ENCODE measurements around the gene TRIM45. TPM values are rescaled to one million over a fixed set of nuclear protein-coding genes. Genes with fewer than 3 reads are reported as not detected.
"Not testable (repeated sequence)": the region's sequence is repeated elsewhere in the genome, so short reads cannot be mapped to it uniquely, and the experiment has no call there.

TRIM45 gene
- total RNA-seq, 1 donor from 2014 or later, result 6.7 TPM

GRCh38 chr1:117123274-117123673, 1.7 kb upstream of the TRIM45 start:
- no peak for TF ChIP-seq CTCF (IDR thresholded peaks at IDR 0.05; ENCODE audit: partially characterized antibody, unreplicated experiment)
- peaks cover 11% of the 10 kb centered on the region for H3K9me3 Mint-ChIP-seq (ENCODE audit: unreplicated experiment)
- no peak for DNase-seq
- H3K27ac Mint-ChIP-seq (ENCODE audit: unreplicated experiment), result no peak overlapping the region
- no peaks in the 10 kb centered on the region for H3K27me3 Mint-ChIP-seq (ENCODE audit: unreplicated experiment)
- H3K4me1 Mint-ChIP-seq (ENCODE audit: low read depth, unreplicated experiment), result peaks cover 11% of the 10 kb centered on the region
- H3K4me3 Mint-ChIP-seq (ENCODE audit: unreplicated experiment), result peak overlapping the region; percentile 44
- H3K36me3 Mint-ChIP-seq (ENCODE audit: unreplicated experiment), result no peaks in the 10 kb centered on the region

- no peaks in the 10 kb centered on the region for H3K36me3 Mint-ChIP-seq (ENCODE audit: unreplicated experiment)
- DNase-seq, result no peak
- peaks cover 14% of the 10 kb centered on the region for H3K9me3 Mint-ChIP-seq (ENCODE audit: unreplicated experiment)
- peak overlapping the region; percentile 85 for H3K4me3 Mint-ChIP-seq (ENCODE audit: unreplicated experiment)
- H3K27me3 Mint-ChIP-seq (ENCODE audit: unreplicated experiment), result no peaks in the 10 kb centered on the region
- peak overlapping the region; percentile 67 for H3K27ac Mint-ChIP-seq (ENCODE audit: unreplicated experiment)
- TF ChIP-seq CTCF (IDR thresholded peaks at IDR 0.05; ENCODE audit: partially characterized antibody, unreplicated experiment), result no peak
- H3K4me1 Mint-ChIP-seq (ENCODE audit: low read depth, unreplicated experiment), result peaks cover 11% of the 10 kb centered on the region
These were observed 929 bp upstream of the TRIM45 start for GRCh38 chr1:117122330-117123025.

- Mint-ChIP-seq H3K27me3 (ENCODE audit: unreplicated experiment) (peaks cover 2% of the 10 kb centered on the region), H3K4me1 (ENCODE audit: low read depth, unreplicated experiment) (peaks cover 16% of the 10 kb centered on the region), H3K4me3 (ENCODE audit: unreplicated experiment) (peak overlapping the region; percentile 90), H3K27ac (ENCODE audit: unreplicated experiment) (peak overlapping the region; percentile 79), H3K9me3 (ENCODE audit: unreplicated experiment) (peaks cover 15% of the 10 kb centered on the region), H3K36me3 (ENCODE audit: unreplicated experiment) (no peaks in the 10 kb centered on the region)
- no peak for DNase-seq
- TF ChIP-seq CTCF (IDR thresholded peaks at IDR 0.05; ENCODE audit: partially characterized antibody, unreplicated experiment), result no peak
These were observed 568 bp downstream of the TRIM45 start for GRCh38 chr1:117120774-117121588.

GRCh38 chr1:117119144-117119543, 2.4 kb downstream of the TRIM45 start:
- not testable (repeated sequence) for H3K4me3 Mint-ChIP-seq (ENCODE audit: unreplicated experiment); H3K36me3 Mint-ChIP-seq (ENCODE audit: unreplicated experiment)

GRCh38 chr1:117118137-117118536, 3.4 kb downstream of the TRIM45 start:
- peak overlapping the region; percentile 14 for H3K27ac Mint-ChIP-seq (ENCODE audit: unreplicated experiment)
- H3K36me3 Mint-ChIP-seq (ENCODE audit: unreplicated experiment), result no peaks in the 10 kb centered on the region
- H3K27me3 Mint-ChIP-seq (ENCODE audit: unreplicated experiment), result peaks cover 2% of the 10 kb centered on the region
- DNase-seq, result no peak
- H3K9me3 Mint-ChIP-seq (ENCODE audit: unreplicated experiment), result peaks cover 14% of the 10 kb centered on the region
- H3K4me1 Mint-ChIP-seq (ENCODE audit: low read depth, unreplicated experiment), result peaks cover 16% of the 10 kb centered on the region
- TF ChIP-seq CTCF (IDR thresholded peaks at IDR 0.05; ENCODE audit: partially characterized antibody, unreplicated experiment), result no peak
- H3K4me3 Mint-ChIP-seq (ENCODE audit: unreplicated experiment), result no peak overlapping the region

More at GRCh38 chr1:117119144-117119543, 2.4 kb downstream of the TRIM45 start:
- not testable (repeated sequence) for DNase-seq; H3K27me3 Mint-ChIP-seq (ENCODE audit: unreplicated experiment); H3K27ac Mint-ChIP-seq (ENCODE audit: unreplicated experiment)
- Mint-ChIP-seq H3K9me3 (ENCODE audit: unreplicated experiment) (peaks cover 15% of the 10 kb centered on the region), H3K4me1 (ENCODE audit: low read depth, unreplicated experiment) (peaks cover 16% of the 10 kb centered on the region)
